Neural progenitor cell (in vitro differentiated cells): ENCODE data around the gene LRFN4. TPM values are rescaled to one million over a fixed set of nuclear protein-coding genes. Genes with fewer than 3 reads are reported as not detected.

ENCODE experiments used
- DNase-seq: peaks from one replicate; pipeline ENCODE4 v3.0.0-alpha.2; 2016; ENCODE audit warnings: low spot score
- H2AFZ ChIP-seq: fragments of 200-600 bp; sonication (generic); replicated peaks from 2 replicates; pipeline ENCODE4 v1.6.1; 2016; ENCODE audit warnings: antibody characterized with exemption
- H3F3A ChIP-seq: fragments of 200-600 bp; sonication (generic); 2 replicates; pipeline ENCODE4 v1.6.1; 2016; ENCODE audit warnings: antibody characterized with exemption, low read depth
- H3K27ac ChIP-seq: fragments of 200-600 bp; sonication (generic); 2 replicates; pipeline ENCODE4 v1.5.1; 2016; ENCODE audit warnings: mild to moderate bottlenecking
- H3K27me3 ChIP-seq: fragments of 200-600 bp; sonication (generic); 2 replicates; pipeline ENCODE4 v1.6.1; 2016; ENCODE audit warnings: mild to moderate bottlenecking, moderate library complexity
- H3K36me3 ChIP-seq: fragments of 200-600 bp; sonication (generic); 2 replicates; pipeline ENCODE4 v1.5.1; 2016
- H3K4me1 ChIP-seq: fragments of 200-600 bp; sonication (generic); 2 replicates; pipeline ENCODE4 v1.6.1; 2016; ENCODE audit warnings: mixed run types
- H3K4me2 ChIP-seq: fragments of 200-600 bp; sonication (generic); 2 replicates; pipeline ENCODE4 v1.6.1; 2016
- H3K4me3 ChIP-seq: fragments of 200-600 bp; sonication (generic); 2 replicates; pipeline ENCODE4 v1.5.1; 2016
- H3K79me2 ChIP-seq: fragments of 200-600 bp; sonication (generic); 2 replicates; pipeline ENCODE4 v1.6.1; 2016; ENCODE audit warnings: low read depth
- H3K9ac ChIP-seq: fragments of 200-600 bp; sonication (generic); 2 replicates; pipeline ENCODE4 v1.6.1; 2016
- H3K9me3 ChIP-seq: fragments of 200-600 bp; sonication (generic); 2 replicates; pipeline ENCODE4 v1.5.1; 2016; ENCODE audit warnings: low read depth
- H4K20me1 ChIP-seq: fragments of 200-600 bp; sonication (generic); 2 replicates; pipeline ENCODE4 v1.6.1; 2016; ENCODE audit warnings: low read depth
- H3K27ac Mint-ChIP-seq: 3 replicates; pipeline ENCODE4 v1.8.0; 2021; ENCODE audit warnings: mixed read lengths
- H3K27me3 Mint-ChIP-seq: 2 replicates; pipeline ENCODE4 v1.8.0; 2022; ENCODE audit warnings: low read depth, mild to moderate bottlenecking, inconsistent platforms, moderate library complexity, mixed read lengths; ENCODE audit not compliant: insufficient read depth
- H3K36me3 Mint-ChIP-seq: 3 replicates; pipeline ENCODE4 v1.8.0; 2021; ENCODE audit warnings: mixed read lengths
- H3K4me1 Mint-ChIP-seq: 3 replicates; pipeline ENCODE4 v1.8.0; 2021; ENCODE audit warnings: mixed read lengths
- H3K4me3 Mint-ChIP-seq: 3 replicates; pipeline ENCODE4 v1.8.0; 2021; ENCODE audit warnings: mild to moderate bottlenecking, moderate library complexity, mixed read lengths
- H3K9me3 Mint-ChIP-seq: 3 replicates; pipeline ENCODE4 v1.8.0; 2020; ENCODE audit warnings: mixed read lengths
- CTCF ChIP-seq: fragments of 200-600 bp; sonication (generic); IDR thresholded peaks from 2 replicates; pipeline ENCODE4 v1.5.1; 2017; ENCODE audit warnings: antibody characterized with exemption, mild to moderate bottlenecking
- EZH2 ChIP-seq: fragments of 200-600 bp; sonication (generic); IDR thresholded peaks from 2 replicates; pipeline ENCODE4 v1.6.1; 2017; ENCODE audit warnings: antibody characterized with exemption, mild to moderate bottlenecking, moderate library complexity
- EZH2phosphoT487 ChIP-seq: fragments of 200-600 bp; sonication (generic); IDR thresholded peaks from 2 replicates; pipeline ENCODE4 v1.6.1; 2017; ENCODE audit warnings: antibody characterized with exemption
- total RNA-seq: library from RNA; depleted of rRNA; stranded (reverse); fragments of >200 nt; gene quantifications from 2 replicates; pipeline ENCODE4 v1.2.3, GENCODE V29; 2015; ENCODE audit warnings: low replicate concordance

LRFN4 gene
- total RNA-seq, 1 donor from 2014 or later = 6.7 TPM

GRCh38 chr11:66850235-66850587, 6.7 kb upstream of the LRFN4 start:
- peaks cover 2% of the 10 kb centered on the region for H3K9me3 Mint-ChIP-seq
- H3K36me3 Mint-ChIP-seq = peaks cover 6% of the 10 kb centered on the region
- Histone ChIP-seq H3F3A (peaks cover 3% of the 10 kb centered on the region), H3K27ac (no peak overlapping the region), H2AFZ (no peak overlapping the region), H3K36me3 (no peaks in the 10 kb centered on the region), H3K9ac (no peak overlapping the region), H3K4me2 (no peak overlapping the region), H3K9me3 (no peaks in the 10 kb centered on the region), H3K4me3 (no peak overlapping the region), H3K27me3 (no peaks in the 10 kb centered on the region), H3K4me1 (peaks cover under 1% of the 10 kb centered on the region), H3K79me2 (peaks cover under 1% of the 10 kb centered on the region), H4K20me1 (peaks cover 10% of the 10 kb centered on the region)
- peaks cover 12% of the 10 kb centered on the region for H3K27me3 Mint-ChIP-seq
- peaks cover 8% of the 10 kb centered on the region for H3K4me1 Mint-ChIP-seq
- no peak overlapping the region for H3K4me3 Mint-ChIP-seq
- no peak overlapping the region for H3K27ac Mint-ChIP-seq
- no peak for DNase-seq
- no peak for TF ChIP-seq CTCF

GRCh38 chr11:66850588-66851238, 6.2 kb upstream of the LRFN4 start:
- no peak for DNase-seq
- Mint-ChIP-seq H3K9me3 (peaks cover 2% of the 10 kb centered on the region), H3K4me3 (no peak overlapping the region), H3K36me3 (peaks cover 4% of the 10 kb centered on the region), H3K27me3 (peaks cover 11% of the 10 kb centered on the region), H3K4me1 (peaks cover 12% of the 10 kb centered on the region), H3K27ac (no peak overlapping the region)
- Histone ChIP-seq H3K79me2 (no peaks in the 10 kb centered on the region), H3K9ac (no peak overlapping the region), H3K27ac (no peak overlapping the region), H3K27me3 (no peaks in the 10 kb centered on the region), H3F3A (peaks cover 8% of the 10 kb centered on the region), H3K4me1 (peaks cover 6% of the 10 kb centered on the region), H3K4me2 (no peak overlapping the region), H4K20me1 (peaks cover 5% of the 10 kb centered on the region), H2AFZ (no peak overlapping the region), H3K9me3 (no peaks in the 10 kb centered on the region), H3K4me3 (no peak overlapping the region), H3K36me3 (no peaks in the 10 kb centered on the region)
- TF ChIP-seq EZH2phosphoT487 = no peak
- TF ChIP-seq CTCF = no peak
- TF ChIP-seq EZH2 = no peak

GRCh38 chr11:66851239-66851596, 5.6 kb upstream of the LRFN4 start:
- H3K27me3 Mint-ChIP-seq = peaks cover 9% of the 10 kb centered on the region
- H3K4me2 ChIP-seq = no peak overlapping the region
- no peaks in the 10 kb centered on the region for H3K9me3 ChIP-seq
- H3K9me3 Mint-ChIP-seq = peaks cover 2% of the 10 kb centered on the region
- no peak overlapping the region for H2AFZ ChIP-seq
- H3K27ac ChIP-seq = no peak overlapping the region
- H3K9ac ChIP-seq = no peak overlapping the region
- H3F3A ChIP-seq = peaks cover 12% of the 10 kb centered on the region
- H3K27me3 ChIP-seq = no peaks in the 10 kb centered on the region
- H3K36me3 Mint-ChIP-seq = peaks cover 4% of the 10 kb centered on the region
- H3K79me2 ChIP-seq = no peaks in the 10 kb centered on the region
- H3K4me3 Mint-ChIP-seq = no peak overlapping the region
- H3K4me1 ChIP-seq = peaks cover 7% of the 10 kb centered on the region
- peaks cover 3% of the 10 kb centered on the region for H4K20me1 ChIP-seq
- H3K27ac Mint-ChIP-seq = no peak overlapping the region
- no peaks in the 10 kb centered on the region for H3K36me3 ChIP-seq
- TF ChIP-seq EZH2phosphoT487 (no peak), CTCF (no peak), EZH2 (no peak)
- peaks cover 13% of the 10 kb centered on the region for H3K4me1 Mint-ChIP-seq
- no peak for DNase-seq
- H3K4me3 ChIP-seq = no peak overlapping the region
